HFF-Myc (cell line): ENCODE results near the gene TIMM21.

Source experiments
- DNase-seq: peaks from one replicate; pipeline ENCODE4 v3.0.0-alpha.2; 2011; ENCODE audit warnings: low read depth; ENCODE audit errors: extremely low read depth
- H3K4me3 ChIP-seq: replicated peaks from 2 replicates; pipeline ENCODE4 v1.5.1; 2011; ENCODE audit warnings: low read depth, mild to moderate bottlenecking, control low read depth, low read length
- CTCF ChIP-seq: IDR thresholded peaks from 2 replicates; pipeline ENCODE4 v1.5.1; 2012; ENCODE audit warnings: mild to moderate bottlenecking, low read depth, low read length, control low read depth; ENCODE audit errors: missing control alignments

Gene TIMM21

GRCh38 chr18:74147779-74148542 lies at the start of gene TIMM21, which contains the start of gene FBXO15:
TSS of gene TIMM21 (plus strand) at chr18:74148523. CDS start at chr18:74148809, 286 bp downstream.
TSS of gene FBXO15 (minus strand) at chr18:74147834. CDS start at chr18:74147785, 49 bp downstream.
- H3K4me3 ChIP-seq = peak within 1 kb of the TSS; percentile 64
- peak; percentile 96 for DNase-seq
- TF ChIP-seq CTCF = no peak

- no peak for TF ChIP-seq CTCF
- no peak for DNase-seq
- no peak overlapping the region for H3K4me3 ChIP-seq
Observed at GRCh38 chr18:74108460-74108859, 39.9 kb upstream of the TIMM21 start.

- no peak for TF ChIP-seq CTCF
- H3K4me3 ChIP-seq = no peak overlapping the region
- DNase-seq = no peak
Observed at GRCh38 chr18:74110149-74110548, 38.2 kb upstream of the TIMM21 start.

GRCh38 chr18:74110976-74111375 lies 37.3 kb upstream of the TIMM21 start:
- DNase-seq = no peak
- TF ChIP-seq CTCF = no peak
- H3K4me3 ChIP-seq = no peak overlapping the region

GRCh38 chr18:74113711-74114110 lies 34.6 kb upstream of the TIMM21 start:
- DNase-seq = no peak
- no peak overlapping the region for H3K4me3 ChIP-seq
- TF ChIP-seq CTCF = no peak

- no peak for DNase-seq
- H3K4me3 ChIP-seq = no peak overlapping the region
- no peak for TF ChIP-seq CTCF
Observed at GRCh38 chr18:74114116-74114515, 34.2 kb upstream of the TIMM21 start.
